Left kidney (tissue), 8 donors: ENCODE measurements around the gene SCNN1B. TPM values are rescaled to one million over a fixed set of nuclear protein-coding genes. Genes with fewer than 3 reads are reported as not detected.
"Not testable (repeated sequence)": the region's sequence is repeated elsewhere in the genome, so short reads cannot be mapped to it uniquely, and the experiment has no call there.

Source experiments
- DNase-seq: peaks from one replicate; pipeline ENCODE4 v3.0.0-alpha.2; 2013
- long read RNA-seq, 8 donors: transcript quantifications; one replicate each; lab custom pipeline, GENCODE V29; 2026
- polyA plus RNA-seq: library from polyadenylated mRNA; unstranded; fragments of 120-200 nt; gene quantifications from one replicate; pipeline ENCODE4 v1.2.1, GENCODE V29; 2013; ENCODE audit not compliant: insufficient read length

The SCNN1B gene, protein sequence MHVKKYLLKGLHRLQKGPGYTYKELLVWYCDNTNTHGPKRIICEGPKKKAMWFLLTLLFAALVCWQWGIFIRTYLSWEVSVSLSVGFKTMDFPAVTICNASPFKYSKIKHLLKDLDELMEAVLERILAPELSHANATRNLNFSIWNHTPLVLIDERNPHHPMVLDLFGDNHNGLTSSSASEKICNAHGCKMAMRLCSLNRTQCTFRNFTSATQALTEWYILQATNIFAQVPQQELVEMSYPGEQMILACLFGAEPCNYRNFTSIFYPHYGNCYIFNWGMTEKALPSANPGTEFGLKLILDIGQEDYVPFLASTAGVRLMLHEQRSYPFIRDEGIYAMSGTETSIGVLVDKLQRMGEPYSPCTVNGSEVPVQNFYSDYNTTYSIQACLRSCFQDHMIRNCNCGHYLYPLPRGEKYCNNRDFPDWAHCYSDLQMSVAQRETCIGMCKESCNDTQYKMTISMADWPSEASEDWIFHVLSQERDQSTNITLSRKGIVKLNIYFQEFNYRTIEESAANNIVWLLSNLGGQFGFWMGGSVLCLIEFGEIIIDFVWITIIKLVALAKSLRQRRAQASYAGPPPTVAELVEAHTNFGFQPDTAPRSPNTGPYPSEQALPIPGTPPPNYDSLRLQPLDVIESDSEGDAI
- polyA plus RNA-seq = 14.1 TPM
- long read RNA-seq, donor 1, partial matches to known transcripts = 6 of 7 reads
- long read RNA-seq, donor 1, other reads (novel, unspliced or antisense) = 0 of 7 reads
- long read RNA-seq, donor 2, partial matches to known transcripts = 0 of 3 reads
- long read RNA-seq, donor 2, other reads (novel, unspliced or antisense) = 0 of 3 reads
- long read RNA-seq, donor 3, partial matches to known transcripts = 0 of 3 reads
- long read RNA-seq, donor 3, other reads (novel, unspliced or antisense) = 0 of 3 reads
- long read RNA-seq, donor 4 = 0 reads
- long read RNA-seq, donor 5, partial matches to known transcripts = 0 of 4 reads
- long read RNA-seq, donor 5, other reads (novel, unspliced or antisense) = 0 of 4 reads
- long read RNA-seq, donor 6 = 0 reads
- long read RNA-seq, donor 7, transcript SCNN1B-202 (13 exons, 2,597 nt) = major isoform, 6 of 6 reads
- long read RNA-seq, donor 7, partial matches to known transcripts = 0 of 6 reads
- long read RNA-seq, donor 7, other reads (novel, unspliced or antisense) = 0 of 6 reads
- long read RNA-seq, donor 8, partial matches to known transcripts = 0 of 2 reads
- long read RNA-seq, donor 8, other reads (novel, unspliced or antisense) = 0 of 2 reads

- DNase-seq = no peak
Measured at GRCh38 chr16:23302045-23302956, at the start of gene SCNN1B. Gene SCNN1B, plus strand, starts transcription at chr16:23302302. Its CDS starts 46,298 bp downstream, at chr16:23348600.

- DNase-seq = no peak
Measured at GRCh38 chr16:23252310-23252709, 49.8 kb upstream of the SCNN1B start.

- DNase-seq = not testable (repeated sequence)
Measured at GRCh38 chr16:23253650-23254049, 48.5 kb upstream of the SCNN1B start.

GRCh38 chr16:23254338-23254737 is 47.8 kb upstream of the SCNN1B start:
- no peak for DNase-seq

- no peak for DNase-seq
Measured at GRCh38 chr16:23255000-23255399, 47.1 kb upstream of the SCNN1B start.

GRCh38 chr16:23256440-23256839 is 45.7 kb upstream of the SCNN1B start:
- DNase-seq = no peak

GRCh38 chr16:23257682-23258081 is 44.4 kb upstream of the SCNN1B start:
- DNase-seq = no peak

DNA sequence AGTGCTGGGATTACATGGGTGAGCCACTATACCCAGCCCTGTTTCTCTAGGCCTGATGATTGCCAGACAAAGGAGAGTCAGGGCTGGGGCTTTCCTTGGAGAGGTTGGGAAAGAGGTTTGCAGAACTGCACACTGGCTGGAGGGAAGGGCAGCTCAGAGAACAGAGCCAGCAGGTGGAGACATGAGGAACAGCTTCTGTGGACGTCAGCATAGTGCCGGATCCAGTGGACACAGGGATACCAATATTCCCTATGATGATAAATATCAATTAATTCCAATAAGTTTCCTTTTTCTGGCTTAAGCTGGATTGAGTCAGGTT is 43.2 kb upstream of the SCNN1B start:
- DNase-seq = no peak

DNA sequence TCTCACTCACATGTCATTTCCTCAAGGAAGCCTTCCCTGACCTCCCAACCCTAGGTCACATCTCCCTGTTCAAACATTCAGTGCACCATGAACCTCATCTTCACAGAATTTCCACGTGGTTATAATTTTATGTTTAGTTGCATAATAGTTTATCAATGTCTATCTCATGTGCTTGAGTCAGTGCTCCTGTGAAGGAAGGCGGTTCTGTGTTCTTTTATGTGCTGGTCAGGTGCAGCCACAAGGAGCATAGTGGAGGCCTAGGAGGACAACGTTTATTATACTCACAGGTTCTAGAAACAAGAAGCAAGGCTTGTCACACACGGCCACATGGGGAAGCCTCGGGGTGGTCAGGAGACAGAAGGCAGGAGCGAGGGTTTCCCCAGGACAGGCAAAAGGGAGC is 34.5 kb upstream of the SCNN1B start:
- DNase-seq = no peak

DNA sequence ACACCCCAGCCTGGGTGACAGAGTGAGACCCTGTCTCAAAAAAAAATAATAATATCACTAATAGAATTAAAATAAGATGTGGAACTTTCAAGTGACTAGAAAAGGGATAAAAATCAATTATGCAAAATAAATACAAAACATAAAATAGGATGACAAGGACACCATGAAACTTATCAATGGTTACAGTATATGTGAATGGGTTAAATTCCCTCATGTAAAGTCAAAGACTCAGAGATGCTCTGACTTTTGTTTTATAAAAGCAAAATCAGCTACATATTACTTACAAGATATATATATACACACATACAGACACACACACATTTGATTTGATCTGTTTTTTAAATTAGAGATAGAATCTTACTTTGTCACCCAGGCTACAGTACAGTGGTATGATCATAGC is 33.5 kb upstream of the SCNN1B start:
- no peak for DNase-seq

DNA sequence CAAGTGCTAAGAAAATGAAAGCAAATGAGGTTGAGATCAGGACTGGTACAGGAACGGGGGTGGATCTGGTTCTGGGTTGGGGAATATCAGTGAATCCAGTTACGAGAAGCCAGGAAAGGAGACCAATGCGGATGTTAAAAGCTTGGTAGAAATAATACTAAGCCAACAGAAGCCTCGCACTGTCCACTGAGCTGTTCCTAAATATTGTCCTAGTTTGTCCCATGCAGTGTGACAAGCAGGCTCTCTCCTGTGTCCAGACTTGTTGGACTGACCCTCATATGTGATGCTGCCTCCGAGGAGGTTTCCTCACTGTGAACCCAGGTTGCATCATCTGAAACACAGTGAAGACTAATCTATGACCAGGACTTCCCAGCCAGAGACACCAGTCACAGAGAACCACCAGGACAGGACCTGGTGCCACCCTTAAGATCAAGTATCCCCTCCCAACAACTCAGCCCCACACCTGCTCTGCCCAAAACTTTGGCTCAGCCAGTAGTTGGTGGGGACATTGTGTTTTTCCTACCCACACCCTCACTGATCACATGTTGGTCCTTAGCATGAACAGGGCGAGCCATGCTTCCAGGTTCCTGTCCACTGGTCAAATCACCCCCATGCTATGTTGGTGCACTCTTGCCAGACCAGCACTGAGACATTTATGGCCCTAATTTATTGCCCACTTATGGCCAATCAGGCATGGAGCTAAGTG is 32.7 kb upstream of the SCNN1B start:
- DNase-seq = peak; percentile 55

DNA sequence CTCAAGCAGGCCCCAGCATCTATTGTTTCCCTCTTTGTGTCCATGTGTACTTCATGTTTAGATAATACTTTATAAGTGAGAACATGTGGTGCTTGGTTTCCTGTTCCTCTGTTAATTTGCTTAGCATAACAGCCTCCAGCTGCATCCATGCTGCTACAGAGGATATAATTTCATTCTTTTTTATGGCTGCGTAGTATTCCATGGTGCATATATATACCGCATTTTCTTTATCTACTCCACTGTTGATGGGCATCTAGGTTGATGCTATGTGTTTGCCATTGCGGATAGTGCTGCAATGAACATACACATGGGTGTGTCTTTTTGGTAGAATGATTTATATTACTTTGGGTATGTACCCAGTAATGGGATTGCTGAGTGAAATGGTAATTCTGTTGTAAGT is 31.4 kb upstream of the SCNN1B start:
- DNase-seq = no peak

GRCh38 chr16:23274968-23275367 is 27.1 kb upstream of the SCNN1B start:
- DNase-seq = no peak

DNA sequence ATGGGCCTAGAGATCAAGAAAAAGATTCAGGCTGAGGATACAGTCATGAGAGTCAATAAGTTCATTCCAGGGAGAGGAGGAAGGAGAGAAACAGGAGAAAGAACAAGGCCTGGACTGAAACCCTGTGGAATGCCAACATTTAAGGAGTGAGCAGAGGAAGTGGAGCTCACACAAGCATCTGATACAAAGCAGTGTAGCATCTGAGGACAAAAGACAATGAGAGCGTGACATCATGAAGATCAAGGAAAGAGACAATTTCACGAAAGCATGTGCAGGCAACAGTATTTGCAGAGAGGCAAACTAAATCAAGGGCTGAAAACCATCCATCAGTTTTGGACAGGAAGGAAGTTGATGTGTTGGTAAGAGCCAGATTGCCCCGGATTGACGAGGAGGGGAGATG is 25.3 kb upstream of the SCNN1B start:
- no peak for DNase-seq

DNA sequence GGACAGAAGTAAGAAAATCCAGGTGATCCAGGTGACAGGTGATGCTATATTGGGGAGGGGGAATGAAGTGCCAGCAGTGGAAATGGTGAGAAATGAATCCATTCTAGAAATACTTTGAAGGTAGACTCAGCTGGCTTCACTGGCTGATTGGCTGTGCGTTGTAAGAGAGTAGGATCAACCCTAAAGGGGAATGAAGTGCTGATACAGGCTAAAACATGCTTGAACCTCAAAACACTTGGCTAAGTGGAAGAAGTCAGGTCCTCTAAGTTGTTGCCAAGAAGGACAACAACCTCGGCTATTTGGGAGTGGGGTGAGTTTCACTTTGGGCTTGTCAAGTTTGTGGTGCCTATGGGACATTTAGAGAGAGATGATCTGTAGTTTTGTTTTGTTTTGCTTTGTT is 24.1 kb upstream of the SCNN1B start:
- no peak for DNase-seq

DNA sequence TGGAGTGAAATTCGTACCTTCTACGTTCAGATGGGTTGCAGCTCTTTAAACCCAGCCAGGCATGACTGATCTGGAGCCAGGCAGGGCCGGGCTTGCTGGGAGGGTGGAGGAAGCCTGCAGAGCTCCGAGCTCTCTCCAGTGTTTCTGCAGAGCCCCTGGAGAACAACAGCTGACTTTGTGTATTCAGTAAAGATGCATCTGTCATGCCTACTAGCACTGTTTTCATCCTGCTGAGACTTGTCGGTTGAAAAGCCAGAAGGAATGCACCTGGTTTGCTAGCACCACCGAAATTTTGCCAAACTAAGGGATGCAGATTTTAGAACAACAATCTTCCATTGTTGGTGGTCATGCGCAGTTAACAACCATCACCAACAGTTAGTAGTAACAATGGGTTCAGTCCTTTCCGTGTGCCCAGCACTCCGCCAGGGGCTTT is 22.4 kb upstream of the SCNN1B start:
- peak; percentile 40 for DNase-seq

- DNase-seq = no peak
Measured at GRCh38 chr16:23280483-23280967, 21.6 kb upstream of the SCNN1B start.

GRCh38 chr16:23282568-23282967 is 19.5 kb upstream of the SCNN1B start:
- DNase-seq = no peak

DNA sequence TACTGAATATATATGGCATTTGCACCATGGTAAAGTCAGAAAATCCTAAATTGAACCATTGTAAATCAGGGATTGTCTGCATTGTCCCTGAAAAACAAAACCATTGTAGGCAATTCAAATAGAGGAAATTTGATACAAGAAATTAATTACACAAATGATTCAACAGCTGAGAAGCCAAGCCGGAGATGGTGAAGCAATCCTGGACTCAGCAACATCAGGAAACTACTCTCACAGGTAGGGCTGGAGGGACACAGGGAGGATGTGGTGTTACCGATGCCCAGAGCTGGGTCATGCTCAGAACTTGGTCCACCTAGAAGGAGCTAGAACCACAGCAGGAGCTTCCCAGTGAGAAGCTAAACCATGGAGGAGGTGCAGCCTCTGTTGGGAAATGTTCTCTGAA is 18.5 kb upstream of the SCNN1B start:
- no peak for DNase-seq

GRCh38 chr16:23284584-23284983 is 17.5 kb upstream of the SCNN1B start:
- DNase-seq = no peak

DNA sequence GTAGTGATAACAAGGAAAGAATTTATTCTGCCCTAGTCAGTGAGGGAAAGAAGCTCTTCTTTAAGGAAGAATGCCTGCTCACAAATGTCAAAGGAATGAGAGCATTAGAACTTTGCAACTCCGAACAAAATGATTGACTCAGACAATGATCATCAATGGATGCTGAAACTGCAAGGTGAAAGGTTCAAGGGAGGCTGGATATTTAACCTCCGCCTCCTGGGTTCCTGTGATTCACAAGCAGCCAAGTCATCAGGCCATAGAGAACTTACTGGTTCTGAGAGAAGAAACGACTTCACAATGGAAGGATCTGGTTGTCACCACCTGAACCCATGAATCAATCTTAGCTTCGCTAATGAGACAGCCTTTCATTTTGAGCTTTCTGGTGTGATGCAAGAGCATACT is 16.0 kb upstream of the SCNN1B start:
- DNase-seq = no peak
